Osteoblast (primary cell): ENCODE measurements around the gene UPP1. TPM values are rescaled to one million over a fixed set of nuclear protein-coding genes. Genes with fewer than 3 reads are reported as not detected.
A peak's percentile ranks its signal among the peaks of the same experiment; 100 is the strongest.

Experiments used
- DNase-seq: peaks from one replicate; pipeline ENCODE4 v3.0.0; 2011; ENCODE audit warnings: low spot score, mixed read lengths; ENCODE audit not compliant: insufficient read length; ENCODE audit errors: missing footprints
- H2AFZ ChIP-seq: 2 replicates; pipeline ENCODE4 v1.6.0; 2011; ENCODE audit warnings: mild to moderate bottlenecking, low read length
- H3K27ac ChIP-seq: 2 replicates; pipeline ENCODE4 v1.5.1; 2011; ENCODE audit warnings: mild to moderate bottlenecking, low read depth, low read length, moderate library complexity
- H3K27me3 ChIP-seq: 2 replicates; pipeline ENCODE4 v1.6.0; 2012; ENCODE audit warnings: mild to moderate bottlenecking, control low read depth, inconsistent platforms, low read length, moderate library complexity; ENCODE audit not compliant: insufficient read depth
- H3K36me3 ChIP-seq: 2 replicates; pipeline ENCODE4 v1.5.1; 2011; ENCODE audit warnings: mild to moderate bottlenecking, low read length, control low read depth, moderate library complexity; ENCODE audit not compliant: insufficient read depth
- H3K4me1 ChIP-seq: 2 replicates; pipeline ENCODE4 v1.5.1; 2011; ENCODE audit warnings: mild to moderate bottlenecking, low read length, control low read depth, moderate library complexity; ENCODE audit not compliant: insufficient read depth
- H3K4me2 ChIP-seq: 2 replicates; pipeline ENCODE4 v1.6.0; 2011; ENCODE audit warnings: mild to moderate bottlenecking, low read length; ENCODE audit not compliant: insufficient read depth
- H3K4me3 ChIP-seq: fragments of 200-600 bp; sonication (generic); 3 replicates; pipeline ENCODE4 v1.5.1; 2012; ENCODE audit warnings: mild to moderate bottlenecking, low read length, inconsistent platforms; ENCODE audit not compliant: insufficient read depth
- H3K79me2 ChIP-seq: 2 replicates; pipeline ENCODE4 v1.6.0; 2012; ENCODE audit warnings: mild to moderate bottlenecking, low read length, control low read depth, inconsistent platforms; ENCODE audit not compliant: insufficient read depth
- H3K9me3 ChIP-seq: 2 replicates; pipeline ENCODE4 v1.5.1; 2011; ENCODE audit warnings: low read depth, low read length, control low read depth
- H4K20me1 ChIP-seq: 2 replicates; pipeline ENCODE4 v1.6.0; 2012; ENCODE audit warnings: mild to moderate bottlenecking, low read length, control low read depth; ENCODE audit not compliant: insufficient read depth
- total RNA-seq: library from RNA; depleted of rRNA; stranded (reverse); fragments of >200 nt; gene quantifications from 2 replicates; pipeline ENCODE4 v1.2.3, GENCODE V29; 2012
- TF ChIP-seq, protein P1 (sequence below): IDR thresholded peaks from 2 replicates; pipeline ENCODE4 v1.5.1; 2011; ENCODE audit warnings: mild to moderate bottlenecking, low read depth, low read length, moderate library complexity; ENCODE audit errors: extremely low read depth

UPP1 gene
- total RNA-seq, 1 donor, result 35.5 TPM

GRCh38 chr7:48088559-48089045 lies 463 bp upstream of the UPP1 start:
- peaks cover 16% of the 10 kb centered on the region for H3K79me2 ChIP-seq
- H2AFZ ChIP-seq, result peak overlapping the region; percentile 62
- TF ChIP-seq, protein P1, sequence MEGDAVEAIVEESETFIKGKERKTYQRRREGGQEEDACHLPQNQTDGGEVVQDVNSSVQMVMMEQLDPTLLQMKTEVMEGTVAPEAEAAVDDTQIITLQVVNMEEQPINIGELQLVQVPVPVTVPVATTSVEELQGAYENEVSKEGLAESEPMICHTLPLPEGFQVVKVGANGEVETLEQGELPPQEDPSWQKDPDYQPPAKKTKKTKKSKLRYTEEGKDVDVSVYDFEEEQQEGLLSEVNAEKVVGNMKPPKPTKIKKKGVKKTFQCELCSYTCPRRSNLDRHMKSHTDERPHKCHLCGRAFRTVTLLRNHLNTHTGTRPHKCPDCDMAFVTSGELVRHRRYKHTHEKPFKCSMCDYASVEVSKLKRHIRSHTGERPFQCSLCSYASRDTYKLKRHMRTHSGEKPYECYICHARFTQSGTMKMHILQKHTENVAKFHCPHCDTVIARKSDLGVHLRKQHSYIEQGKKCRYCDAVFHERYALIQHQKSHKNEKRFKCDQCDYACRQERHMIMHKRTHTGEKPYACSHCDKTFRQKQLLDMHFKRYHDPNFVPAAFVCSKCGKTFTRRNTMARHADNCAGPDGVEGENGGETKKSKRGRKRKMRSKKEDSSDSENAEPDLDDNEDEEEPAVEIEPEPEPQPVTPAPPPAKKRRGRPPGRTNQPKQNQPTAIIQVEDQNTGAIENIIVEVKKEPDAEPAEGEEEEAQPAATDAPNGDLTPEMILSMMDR, result no peak
- no peaks in the 10 kb centered on the region for H3K9me3 ChIP-seq
- peaks cover 6% of the 10 kb centered on the region for H3K36me3 ChIP-seq
- H3K27me3 ChIP-seq, result no peaks in the 10 kb centered on the region
- H3K4me1 ChIP-seq, result peaks cover 51% of the 10 kb centered on the region
- peak; percentile 91 for DNase-seq
- H3K4me3 ChIP-seq, result peak overlapping the region; percentile 82
- no peaks in the 10 kb centered on the region for H4K20me1 ChIP-seq
- peak overlapping the region; percentile 97 for H3K27ac ChIP-seq
- peak overlapping the region; percentile 92 for H3K4me2 ChIP-seq

GRCh38 chr7:48090095-48090805 lies 1.2 kb downstream of the UPP1 start:
- Histone ChIP-seq H3K4me2 (peak overlapping the region; percentile 78), H4K20me1 (no peaks in the 10 kb centered on the region), H3K27me3 (no peaks in the 10 kb centered on the region), H3K27ac (no peak overlapping the region), H3K9me3 (no peaks in the 10 kb centered on the region), H3K4me3 (peak overlapping the region; percentile 82), H3K79me2 (peaks cover 17% of the 10 kb centered on the region), H3K36me3 (peaks cover 7% of the 10 kb centered on the region), H2AFZ (no peak overlapping the region), H3K4me1 (peaks cover 53% of the 10 kb centered on the region)
- peak; percentile 49 for DNase-seq
- TF ChIP-seq, protein P1, result no peak

- H3K36me3 ChIP-seq, result peaks cover 18% of the 10 kb centered on the region
- H3K4me1 ChIP-seq, result peaks cover 42% of the 10 kb centered on the region
- TF ChIP-seq, protein P1, result no peak
- no peaks in the 10 kb centered on the region for H3K27me3 ChIP-seq
- no peak for DNase-seq
- no peak overlapping the region for H3K4me2 ChIP-seq
- H3K4me3 ChIP-seq, result no peak overlapping the region
- H3K27ac ChIP-seq, result peak overlapping the region; percentile 48
- H2AFZ ChIP-seq, result no peak overlapping the region
- no peaks in the 10 kb centered on the region for H4K20me1 ChIP-seq
- peaks cover 28% of the 10 kb centered on the region for H3K79me2 ChIP-seq
- H3K9me3 ChIP-seq, result no peaks in the 10 kb centered on the region
These were observed 2.7 kb downstream of the UPP1 start for GRCh38 chr7:48091506-48092433.

- H3K79me2 ChIP-seq, result peaks cover 33% of the 10 kb centered on the region
- TF ChIP-seq, protein P1, result no peak
- no peaks in the 10 kb centered on the region for H3K27me3 ChIP-seq
- H4K20me1 ChIP-seq, result no peaks in the 10 kb centered on the region
- DNase-seq, result peak; percentile 69
- peaks cover 27% of the 10 kb centered on the region for H3K4me1 ChIP-seq
- peak overlapping the region; percentile 72 for H3K27ac ChIP-seq
- H3K4me2 ChIP-seq, result peak overlapping the region; percentile 56
- H3K9me3 ChIP-seq, result no peaks in the 10 kb centered on the region
- H3K36me3 ChIP-seq, result peaks cover 26% of the 10 kb centered on the region
- no peak overlapping the region for H2AFZ ChIP-seq
- no peak overlapping the region for H3K4me3 ChIP-seq
These were observed 5.8 kb downstream of the UPP1 start for GRCh38 chr7:48094861-48095293.
